ENCODE data around the gene COL17A1.

The COL17A1 gene

GRCh38 chr10:104085801-104086400, at the start of gene COL17A1:
TSS of gene COL17A1 (minus strand) at chr10:104085880. CDS start at chr10:104080673, 5,207 bp downstream.
- Histone ChIP-seq H3K9me3 (ENCODE audit: insufficient read depth, low read length) (no peaks in the 10 kb centered on the region), H3K4me3 (ENCODE audit: insufficient read length, low read depth) (no peak within 1 kb of the TSS), H3K4me1 (ENCODE audit: insufficient read depth, insufficient read length) (peaks cover 5% of the 10 kb centered on the region), H3K36me3 (ENCODE audit: insufficient read depth, insufficient read length, low read length) (no peaks in the 10 kb centered on the region), H3K27me3 (ENCODE audit: insufficient read depth, insufficient read length) (no peaks in the 10 kb centered on the region), H3K9ac (ENCODE audit: insufficient read length, low read depth) (no peak within 1 kb of the TSS)
- TF ChIP-seq YY1 (IDR thresholded peaks at IDR 0.05; ENCODE audit: insufficient read depth, insufficient read length) (no peak), SUZ12 (IDR thresholded peaks at IDR 0.05; ENCODE audit: extremely low read depth, insufficient read depth, insufficient read length) (no peak), ZNF274 (IDR thresholded peaks at IDR 0.05; ENCODE audit: low read depth, low read length) (no peak)
- DNase-seq (ENCODE audit: low read depth, low spot score), result no peak

- H3K9me3 ChIP-seq (ENCODE audit: insufficient read depth, low read length), result no peaks in the 10 kb centered on the region
- no peaks in the 10 kb centered on the region for H3K27me3 ChIP-seq (ENCODE audit: insufficient read depth, insufficient read length)
- no peak overlapping the region for H3K9ac ChIP-seq (ENCODE audit: insufficient read length, low read depth)
- H3K4me3 ChIP-seq (ENCODE audit: insufficient read length, low read depth), result no peak overlapping the region
- H3K36me3 ChIP-seq (ENCODE audit: insufficient read depth, insufficient read length, low read length), result peaks cover 3% of the 10 kb centered on the region
- DNase-seq (ENCODE audit: low read depth, low spot score), result no peak
- no peaks in the 10 kb centered on the region for H3K4me1 ChIP-seq (ENCODE audit: insufficient read depth, insufficient read length)
- TF ChIP-seq ZNF274 (IDR thresholded peaks at IDR 0.05; ENCODE audit: low read depth, low read length), result no peak
- TF ChIP-seq SUZ12 (IDR thresholded peaks at IDR 0.05; ENCODE audit: extremely low read depth, insufficient read depth, insufficient read length), result no peak
These were observed 44.4 kb upstream of the COL17A1 start for GRCh38 chr10:104130041-104130440.

- Histone ChIP-seq H3K9ac (ENCODE audit: insufficient read length, low read depth) (no peak overlapping the region), H3K9me3 (ENCODE audit: insufficient read depth, low read length) (no peaks in the 10 kb centered on the region)
- DNase-seq (ENCODE audit: low read depth, low spot score), result no peak
These were observed 42.5 kb upstream of the COL17A1 start for GRCh38 chr10:104128214-104128613.

GRCh38 chr10:104127411-104127810, 41.7 kb upstream of the COL17A1 start:
- no peak for TF ChIP-seq YY1 (IDR thresholded peaks at IDR 0.05; ENCODE audit: insufficient read depth, insufficient read length)
- Histone ChIP-seq H3K27me3 (ENCODE audit: insufficient read depth, insufficient read length) (no peaks in the 10 kb centered on the region), H3K36me3 (ENCODE audit: insufficient read depth, insufficient read length, low read length) (peaks cover 3% of the 10 kb centered on the region), H3K9me3 (ENCODE audit: insufficient read depth, low read length) (no peaks in the 10 kb centered on the region), H3K4me3 (ENCODE audit: insufficient read length, low read depth) (no peak overlapping the region), H3K4me1 (ENCODE audit: insufficient read depth, insufficient read length) (no peaks in the 10 kb centered on the region), H3K9ac (ENCODE audit: insufficient read length, low read depth) (no peak overlapping the region)
- peak; percentile 8 for DNase-seq (ENCODE audit: low read depth, low spot score)

More at GRCh38 chr10:104128214-104128613, 42.5 kb upstream of the COL17A1 start:
- H3K36me3 ChIP-seq (ENCODE audit: insufficient read depth, insufficient read length, low read length), result peaks cover 3% of the 10 kb centered on the region
- no peak overlapping the region for H3K4me3 ChIP-seq (ENCODE audit: insufficient read length, low read depth)
- TF ChIP-seq ZNF274 (IDR thresholded peaks at IDR 0.05; ENCODE audit: low read depth, low read length) (no peak), SUZ12 (IDR thresholded peaks at IDR 0.05; ENCODE audit: extremely low read depth, insufficient read depth, insufficient read length) (no peak), YY1 (IDR thresholded peaks at IDR 0.05; ENCODE audit: insufficient read depth, insufficient read length) (no peak)
- H3K27me3 ChIP-seq (ENCODE audit: insufficient read depth, insufficient read length), result no peaks in the 10 kb centered on the region
- H3K4me1 ChIP-seq (ENCODE audit: insufficient read depth, insufficient read length), result no peaks in the 10 kb centered on the region

GRCh38 chr10:104123397-104123796, 37.7 kb upstream of the COL17A1 start:
- Histone ChIP-seq H3K27me3 (ENCODE audit: insufficient read depth, insufficient read length) (no peaks in the 10 kb centered on the region), H3K9ac (ENCODE audit: insufficient read length, low read depth) (no peak overlapping the region), H3K4me3 (ENCODE audit: insufficient read length, low read depth) (no peak overlapping the region)

GRCh38 chr10:104122225-104123107, 36.8 kb upstream of the COL17A1 start:
- Histone ChIP-seq H3K27me3 (ENCODE audit: insufficient read depth, insufficient read length) (no peaks in the 10 kb centered on the region), H3K4me1 (ENCODE audit: insufficient read depth, insufficient read length) (no peaks in the 10 kb centered on the region), H3K9ac (ENCODE audit: insufficient read length, low read depth) (peak overlapping the region; percentile 88), H3K9me3 (ENCODE audit: insufficient read depth, low read length) (no peaks in the 10 kb centered on the region), H3K36me3 (ENCODE audit: insufficient read depth, insufficient read length, low read length) (peaks cover 3% of the 10 kb centered on the region), H3K4me3 (ENCODE audit: insufficient read length, low read depth) (peak overlapping the region; percentile 78)
- DNase-seq (ENCODE audit: low read depth, low spot score), result no peak
- no peak for TF ChIP-seq SUZ12 (IDR thresholded peaks at IDR 0.05; ENCODE audit: extremely low read depth, insufficient read depth, insufficient read length)
- no peak for TF ChIP-seq ZNF274 (IDR thresholded peaks at IDR 0.05; ENCODE audit: low read depth, low read length)
- no peak for TF ChIP-seq YY1 (IDR thresholded peaks at IDR 0.05; ENCODE audit: insufficient read depth, insufficient read length)

More at GRCh38 chr10:104123397-104123796, 37.7 kb upstream of the COL17A1 start:
- Histone ChIP-seq H3K36me3 (ENCODE audit: insufficient read depth, insufficient read length, low read length) (peaks cover 3% of the 10 kb centered on the region), H3K4me1 (ENCODE audit: insufficient read depth, insufficient read length) (no peaks in the 10 kb centered on the region), H3K9me3 (ENCODE audit: insufficient read depth, low read length) (no peaks in the 10 kb centered on the region)
- DNase-seq (ENCODE audit: low read depth, low spot score), result no peak
- TF ChIP-seq ZNF274 (IDR thresholded peaks at IDR 0.05; ENCODE audit: low read depth, low read length) (no peak), SUZ12 (IDR thresholded peaks at IDR 0.05; ENCODE audit: extremely low read depth, insufficient read depth, insufficient read length) (no peak), YY1 (IDR thresholded peaks at IDR 0.05; ENCODE audit: insufficient read depth, insufficient read length) (no peak)

- H3K36me3 ChIP-seq (ENCODE audit: insufficient read depth, insufficient read length, low read length), result peaks cover 1% of the 10 kb centered on the region
- no peak for TF ChIP-seq SUZ12 (IDR thresholded peaks at IDR 0.05; ENCODE audit: extremely low read depth, insufficient read depth, insufficient read length)
- peak; percentile 53 for TF ChIP-seq YY1 (IDR thresholded peaks at IDR 0.05; ENCODE audit: insufficient read depth, insufficient read length)
- H3K4me1 ChIP-seq (ENCODE audit: insufficient read depth, insufficient read length), result no peaks in the 10 kb centered on the region
- peak within 1 kb of the TSS; percentile 78 for H3K4me3 ChIP-seq (ENCODE audit: insufficient read length, low read depth)
- no peaks in the 10 kb centered on the region for H3K9me3 ChIP-seq (ENCODE audit: insufficient read depth, low read length)
- H3K9ac ChIP-seq (ENCODE audit: insufficient read length, low read depth), result peak within 1 kb of the TSS; percentile 88
- peak; percentile 95 for DNase-seq (ENCODE audit: low read depth, low spot score)
- no peaks in the 10 kb centered on the region for H3K27me3 ChIP-seq (ENCODE audit: insufficient read depth, insufficient read length)
These were observed 36.0 kb upstream of the COL17A1 start, which contains the start of gene SFR1 for GRCh38 chr10:104121485-104122224. TSS of gene SFR1 (plus strand) at chr10:104122171. CDS start at chr10:104122184, 13 bp downstream.

Measured in NT2/D1 (cell line).